HepG2 (cell line): ENCODE data around the gene GAD1. TPM values are rescaled to one million over a fixed set of nuclear protein-coding genes. Genes with fewer than 3 reads are reported as not detected.
A peak's percentile ranks its signal among the peaks of the same experiment; 100 is the strongest.

ENCODE experiments used
- FOSL2 ChIP-seq: sonication (generic); formaldehyde crosslinking; IDR thresholded peaks from 2 replicates; pipeline ENCODE4 v1.4.0; 2020; ENCODE audit warnings: missing genetic modification reagents
- HDAC2 ChIP-seq: sonication (generic); formaldehyde crosslinking; IDR thresholded peaks from 2 replicates; pipeline ENCODE4 v1.4.0; 2020; ENCODE audit warnings: missing genetic modification reagents
- MEIS1 ChIP-seq: sonication (generic); formaldehyde crosslinking; IDR thresholded peaks from 2 replicates; pipeline ENCODE4 v1.9.0; 2021; ENCODE audit warnings: mild to moderate bottlenecking, missing genetic modification reagents, moderate library complexity, borderline replicate concordance
- POGK ChIP-seq: sonication (generic); formaldehyde crosslinking; conservative IDR thresholded peaks from 2 replicates; pipeline ENCODE4 v1.8.0; 2022; ENCODE audit warnings: mild to moderate bottlenecking, moderate library complexity, missing genetic modification reagents
- REPIN1 ChIP-seq: sonication (generic); formaldehyde crosslinking; IDR thresholded peaks from 2 replicates; pipeline ENCODE4 v1.8.0; 2022; ENCODE audit warnings: missing genetic modification reagents, low read depth, mild to moderate bottlenecking, borderline replicate concordance
- SALL1 ChIP-seq: sonication (generic); formaldehyde crosslinking; IDR thresholded peaks from 2 replicates; pipeline ENCODE4 v1.8.0; 2022; ENCODE audit warnings: mild to moderate bottlenecking, missing genetic modification reagents
- STAT5B ChIP-seq: sonication (generic); formaldehyde crosslinking; IDR thresholded peaks from 2 replicates; pipeline ENCODE4 v1.4.0; 2020; ENCODE audit warnings: missing genetic modification reagents
- U2AF1 ChIP-seq: fragments of 200-400 bp; formaldehyde crosslinking; optimal IDR thresholded peaks from 2 replicates; pipeline ENCODE3; 2017; ENCODE audit warnings: mild to moderate bottlenecking, low read depth, low read length
- ZFP36 ChIP-seq: fragments of 150-350 bp; IDR thresholded peaks from 2 replicates; pipeline ENCODE4 v1.6.1; 2018; ENCODE audit warnings: borderline replicate concordance, low read length, low read depth; ENCODE audit not compliant: partially characterized antibody
- ZNF207 ChIP-seq: fragments of 450-650 bp; IDR thresholded peaks from 2 replicates; pipeline ENCODE4 v1.6.1; 2016; ENCODE audit warnings: antibody characterized with exemption, borderline replicate concordance
- ZNF343 ChIP-seq: sonication (generic); formaldehyde crosslinking; IDR thresholded peaks from 2 replicates; pipeline ENCODE4 v1.4.0; 2020; ENCODE audit warnings: mild to moderate bottlenecking, missing genetic modification reagents
- ZNF350 ChIP-seq: sonication (generic); formaldehyde crosslinking; IDR thresholded peaks from 2 replicates; pipeline ENCODE4 v1.4.0; 2020; ENCODE audit warnings: mild to moderate bottlenecking, low read depth, missing genetic modification reagents, borderline replicate concordance
- ZNF572 ChIP-seq: sonication (generic); formaldehyde crosslinking; IDR thresholded peaks from 2 replicates; pipeline ENCODE4 v1.5.1; 2020; ENCODE audit warnings: mild to moderate bottlenecking, missing genetic modification reagents
- polyA plus RNA-seq, 8 experiments: library from polyadenylated mRNA; depleted of rRNA in 3 of 8; stranded (reverse) in 7 of 8; unstranded in 1 of 8; fragments of >200 nt; fragmentation: Illumina TruSeq in 4 of 8; extraction: Trizol in 4 of 8; gene quantifications; 2 replicates each; pipeline versions ENCODE4 v1.2.1 to v1.2.3, GENCODE V29; 2011 to 2016; ENCODE audit warnings: low read depth in 4 of 8, missing spikeins in 1 of 8, mixed read lengths in 1 of 8; ENCODE audit not compliant: insufficient read depth in 1 of 8
- total RNA-seq, 5 experiments: library from RNA; depleted of rRNA; stranded (reverse); fragments of >200 nt; fragmentation: Illumina TruSeq; extraction: Trizol; gene quantifications; 2 replicates each; pipeline ENCODE4 v1.2.3, GENCODE V29; 2016; ENCODE audit warnings: low read depth in 1 of 5
- TF ChIP-seq, protein P1 (sequence below), 2 experiments: IDR thresholded peaks; 2 replicates each; pipeline ENCODE4 v1.6.1; 2011 to 2012; ENCODE audit warnings: low read length in 2 of 2, borderline replicate concordance in 1 of 2, low read depth in 1 of 2, mild to moderate bottlenecking in 1 of 2, moderate library complexity in 1 of 2
- TF ChIP-seq, protein P2 (sequence below): sonication (generic); formaldehyde crosslinking; IDR thresholded peaks from 2 replicates; pipeline ENCODE4 v1.5.1; 2020; ENCODE audit warnings: mild to moderate bottlenecking, missing genetic modification reagents, moderate library complexity
- TF ChIP-seq, protein P3 (sequence below): sonication (generic); formaldehyde crosslinking; IDR thresholded peaks from 2 replicates; pipeline ENCODE4 v1.8.1; 2023; ENCODE audit warnings: missing genetic modification reagents, inconsistent platforms, borderline replicate concordance

Gene GAD1
- total and polyA plus RNA-seq, 2 of the 13 experiments (the other 11 are each of a cell fraction or from before 2014, with no cell fraction given), result 0.09 to 0.13 TPM

GRCh38 chr2:170815746-170816503 is 762 bp upstream of the GAD1 start (continued):
- TF ChIP-seq, protein P1, sequence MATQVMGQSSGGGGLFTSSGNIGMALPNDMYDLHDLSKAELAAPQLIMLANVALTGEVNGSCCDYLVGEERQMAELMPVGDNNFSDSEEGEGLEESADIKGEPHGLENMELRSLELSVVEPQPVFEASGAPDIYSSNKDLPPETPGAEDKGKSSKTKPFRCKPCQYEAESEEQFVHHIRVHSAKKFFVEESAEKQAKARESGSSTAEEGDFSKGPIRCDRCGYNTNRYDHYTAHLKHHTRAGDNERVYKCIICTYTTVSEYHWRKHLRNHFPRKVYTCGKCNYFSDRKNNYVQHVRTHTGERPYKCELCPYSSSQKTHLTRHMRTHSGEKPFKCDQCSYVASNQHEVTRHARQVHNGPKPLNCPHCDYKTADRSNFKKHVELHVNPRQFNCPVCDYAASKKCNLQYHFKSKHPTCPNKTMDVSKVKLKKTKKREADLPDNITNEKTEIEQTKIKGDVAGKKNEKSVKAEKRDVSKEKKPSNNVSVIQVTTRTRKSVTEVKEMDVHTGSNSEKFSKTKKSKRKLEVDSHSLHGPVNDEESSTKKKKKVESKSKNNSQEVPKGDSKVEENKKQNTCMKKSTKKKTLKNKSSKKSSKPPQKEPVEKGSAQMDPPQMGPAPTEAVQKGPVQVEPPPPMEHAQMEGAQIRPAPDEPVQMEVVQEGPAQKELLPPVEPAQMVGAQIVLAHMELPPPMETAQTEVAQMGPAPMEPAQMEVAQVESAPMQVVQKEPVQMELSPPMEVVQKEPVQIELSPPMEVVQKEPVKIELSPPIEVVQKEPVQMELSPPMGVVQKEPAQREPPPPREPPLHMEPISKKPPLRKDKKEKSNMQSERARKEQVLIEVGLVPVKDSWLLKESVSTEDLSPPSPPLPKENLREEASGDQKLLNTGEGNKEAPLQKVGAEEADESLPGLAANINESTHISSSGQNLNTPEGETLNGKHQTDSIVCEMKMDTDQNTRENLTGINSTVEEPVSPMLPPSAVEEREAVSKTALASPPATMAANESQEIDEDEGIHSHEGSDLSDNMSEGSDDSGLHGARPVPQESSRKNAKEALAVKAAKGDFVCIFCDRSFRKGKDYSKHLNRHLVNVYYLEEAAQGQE (IDR thresholded peaks at IDR 0.05; ENCODE audit: borderline replicate concordance in 1 of 2, low read depth in 1 of 2, low read length in 2 of 2), result peak in 1 of 2 experiments; percentile 77
- TF ChIP-seq, protein P2, sequence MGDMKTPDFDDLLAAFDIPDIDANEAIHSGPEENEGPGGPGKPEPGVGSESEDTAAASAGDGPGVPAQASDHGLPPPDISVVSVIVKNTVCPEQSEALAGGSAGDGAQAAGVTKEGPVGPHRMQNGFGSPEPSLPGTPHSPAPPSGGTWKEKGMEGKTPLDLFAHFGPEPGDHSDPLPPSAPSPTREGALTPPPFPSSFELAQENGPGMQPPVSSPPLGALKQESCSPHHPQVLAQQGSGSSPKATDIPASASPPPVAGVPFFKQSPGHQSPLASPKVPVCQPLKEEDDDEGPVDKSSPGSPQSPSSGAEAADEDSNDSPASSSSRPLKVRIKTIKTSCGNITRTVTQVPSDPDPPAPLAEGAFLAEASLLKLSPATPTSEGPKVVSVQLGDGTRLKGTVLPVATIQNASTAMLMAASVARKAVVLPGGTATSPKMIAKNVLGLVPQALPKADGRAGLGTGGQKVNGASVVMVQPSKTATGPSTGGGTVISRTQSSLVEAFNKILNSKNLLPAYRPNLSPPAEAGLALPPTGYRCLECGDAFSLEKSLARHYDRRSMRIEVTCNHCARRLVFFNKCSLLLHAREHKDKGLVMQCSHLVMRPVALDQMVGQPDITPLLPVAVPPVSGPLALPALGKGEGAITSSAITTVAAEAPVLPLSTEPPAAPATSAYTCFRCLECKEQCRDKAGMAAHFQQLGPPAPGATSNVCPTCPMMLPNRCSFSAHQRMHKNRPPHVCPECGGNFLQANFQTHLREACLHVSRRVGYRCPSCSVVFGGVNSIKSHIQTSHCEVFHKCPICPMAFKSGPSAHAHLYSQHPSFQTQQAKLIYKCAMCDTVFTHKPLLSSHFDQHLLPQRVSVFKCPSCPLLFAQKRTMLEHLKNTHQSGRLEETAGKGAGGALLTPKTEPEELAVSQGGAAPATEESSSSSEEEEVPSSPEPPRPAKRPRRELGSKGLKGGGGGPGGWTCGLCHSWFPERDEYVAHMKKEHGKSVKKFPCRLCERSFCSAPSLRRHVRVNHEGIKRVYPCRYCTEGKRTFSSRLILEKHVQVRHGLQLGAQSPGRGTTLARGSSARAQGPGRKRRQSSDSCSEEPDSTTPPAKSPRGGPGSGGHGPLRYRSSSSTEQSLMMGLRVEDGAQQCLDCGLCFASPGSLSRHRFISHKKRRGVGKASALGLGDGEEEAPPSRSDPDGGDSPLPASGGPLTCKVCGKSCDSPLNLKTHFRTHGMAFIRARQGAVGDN (CRISPR knock-in tag), result peak; percentile 34; the same call in 1 of the 2 replicates
- 0 out of 2 replicates have a peak, but pooled peaks have one; percentile 24 for TF ChIP-seq FOSL2 (CRISPR knock-in tag)
- peak; percentile 40; the same call in 1 of the 2 replicates for TF ChIP-seq REPIN1
- TF ChIP-seq HDAC2, result peak; percentile 23; the same call in 1 of the 2 replicates
- peak; percentile 69; the same call in 1 of the 2 replicates for TF ChIP-seq ZNF343 (CRISPR knock-in tag)
- TF ChIP-seq ZNF572 (CRISPR knock-in tag), result 0 out of 2 replicates have a peak, but pooled peaks have one; percentile 53
- TF ChIP-seq POGK (CRISPR knock-in tag), result 0 out of 2 replicates have a peak, but pooled peaks have one; percentile 23
- TF ChIP-seq STAT5B (CRISPR knock-in tag), result no peak
- peak; percentile 27 for TF ChIP-seq U2AF1
- peak; percentile 35 for TF ChIP-seq ZFP36
- TF ChIP-seq MEIS1 (CRISPR knock-in tag), result 0 out of 2 replicates have a peak, but pooled peaks have one; percentile 49
- TF ChIP-seq ZNF207, result no peak
- peak; percentile 59; the same call in 1 of the 2 replicates for TF ChIP-seq ZNF350
- TF ChIP-seq SALL1, result peak; percentile 69
- TF ChIP-seq, protein P3, sequence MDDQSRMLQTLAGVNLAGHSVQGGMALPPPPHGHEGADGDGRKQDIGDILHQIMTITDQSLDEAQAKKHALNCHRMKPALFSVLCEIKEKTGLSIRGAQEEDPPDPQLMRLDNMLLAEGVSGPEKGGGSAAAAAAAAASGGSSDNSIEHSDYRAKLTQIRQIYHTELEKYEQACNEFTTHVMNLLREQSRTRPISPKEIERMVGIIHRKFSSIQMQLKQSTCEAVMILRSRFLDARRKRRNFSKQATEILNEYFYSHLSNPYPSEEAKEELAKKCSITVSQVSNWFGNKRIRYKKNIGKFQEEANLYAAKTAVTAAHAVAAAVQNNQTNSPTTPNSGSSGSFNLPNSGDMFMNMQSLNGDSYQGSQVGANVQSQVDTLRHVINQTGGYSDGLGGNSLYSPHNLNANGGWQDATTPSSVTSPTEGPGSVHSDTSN, result no peak
